ENCODE results near the gene NR6A1.

Gene NR6A1

GRCh38 chr9:124675261-124676158, 95.6 kb downstream of the NR6A1 start:
- Histone ChIP-seq H3K27me3 (ENCODE audit: control insufficient read depth in 1 of 2, insufficient read depth in 2 of 2, low read length in 2 of 2) (no peaks in the 10 kb centered on the region), H3K4me1 (ENCODE audit: control insufficient read depth in 1 of 2, insufficient read depth in 2 of 2, low read length in 2 of 2) (peaks cover 0 to 6% of the 10 kb centered on the region in 2 donors), H3K9me3 (ENCODE audit: control insufficient read depth in 1 of 2, low read length in 2 of 2) (no peaks in the 10 kb centered on the region), H3K27ac (ENCODE audit: low read depth, low read length) (no peak overlapping the region), H3K9ac (ENCODE audit: low read depth in 1 of 2, low read length in 2 of 2) (no peak overlapping the region), H3K36me3 (ENCODE audit: control insufficient read depth in 1 of 2, insufficient read depth in 2 of 2, low read length in 2 of 2) (no peaks in the 10 kb centered on the region), H3K4me3 (ENCODE audit: low read depth in 1 of 2, low read length in 2 of 2) (no peak overlapping the region)

GRCh38 chr9:124674651-124675050, 96.5 kb downstream of the NR6A1 start:
- no peaks in the 10 kb centered on the region for H3K9me3 ChIP-seq (ENCODE audit: control insufficient read depth in 1 of 2, low read length in 2 of 2)
- no peak overlapping the region for H3K9ac ChIP-seq (ENCODE audit: low read depth in 1 of 2, low read length in 2 of 2)
- H3K4me3 ChIP-seq (ENCODE audit: low read depth in 1 of 2, low read length in 2 of 2): no peak overlapping the region
- no peak overlapping the region for H3K27ac ChIP-seq (ENCODE audit: low read depth, low read length)
- H3K4me1 ChIP-seq (ENCODE audit: control insufficient read depth in 1 of 2, insufficient read depth in 2 of 2, low read length in 2 of 2): peaks cover 0 to 6% of the 10 kb centered on the region in 2 donors
- no peaks in the 10 kb centered on the region for H3K36me3 ChIP-seq (ENCODE audit: control insufficient read depth in 1 of 2, insufficient read depth in 2 of 2, low read length in 2 of 2)
- H3K27me3 ChIP-seq (ENCODE audit: control insufficient read depth in 1 of 2, insufficient read depth in 2 of 2, low read length in 2 of 2): no peaks in the 10 kb centered on the region

DNA sequence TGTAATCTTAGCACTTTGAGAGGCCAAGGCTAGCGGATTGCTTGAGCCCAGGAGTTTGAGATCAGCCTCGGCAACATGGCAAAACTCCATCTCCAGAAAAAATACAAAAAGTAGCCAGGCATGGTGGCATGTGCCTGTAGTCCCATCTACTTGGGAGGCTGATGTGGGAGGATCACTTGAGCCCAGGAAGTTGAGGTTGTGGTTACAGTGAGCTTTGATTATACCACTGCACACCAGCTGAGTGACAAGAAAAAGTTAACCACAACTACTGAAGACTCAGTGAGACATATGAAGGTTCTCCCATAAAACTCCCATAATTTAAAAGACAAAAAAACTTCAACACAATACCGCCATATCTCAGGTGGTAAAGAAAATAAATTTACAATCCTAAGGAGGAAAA, 98.0 kb downstream of the NR6A1 start:
- Histone ChIP-seq H3K36me3 (ENCODE audit: control insufficient read depth in 1 of 2, insufficient read depth in 2 of 2, low read length in 2 of 2) (no peaks in the 10 kb centered on the region), H3K9ac (ENCODE audit: low read depth in 1 of 2, low read length in 2 of 2) (no peak overlapping the region), H3K27me3 (ENCODE audit: control insufficient read depth in 1 of 2, insufficient read depth in 2 of 2, low read length in 2 of 2) (no peaks in the 10 kb centered on the region), H3K27ac (ENCODE audit: low read depth, low read length) (no peak overlapping the region), H3K4me3 (ENCODE audit: low read depth in 1 of 2, low read length in 2 of 2) (no peak overlapping the region), H3K4me1 (ENCODE audit: control insufficient read depth in 1 of 2, insufficient read depth in 2 of 2, low read length in 2 of 2) (peaks cover 0 to 6% of the 10 kb centered on the region in 2 donors), H3K9me3 (ENCODE audit: control insufficient read depth in 1 of 2, low read length in 2 of 2) (no peaks in the 10 kb centered on the region)

GRCh38 chr9:124671861-124672260, 99.2 kb downstream of the NR6A1 start:
- no peaks in the 10 kb centered on the region for H3K9me3 ChIP-seq (ENCODE audit: control insufficient read depth in 1 of 2, low read length in 2 of 2)
- H3K27me3 ChIP-seq (ENCODE audit: control insufficient read depth in 1 of 2, insufficient read depth in 2 of 2, low read length in 2 of 2): no peaks in the 10 kb centered on the region
- no peak overlapping the region for H3K4me3 ChIP-seq (ENCODE audit: low read depth in 1 of 2, low read length in 2 of 2)
- no peaks in the 10 kb centered on the region for H3K36me3 ChIP-seq (ENCODE audit: control insufficient read depth in 1 of 2, insufficient read depth in 2 of 2, low read length in 2 of 2)
- peaks cover 0 to 6% of the 10 kb centered on the region in 2 donors for H3K4me1 ChIP-seq (ENCODE audit: control insufficient read depth in 1 of 2, insufficient read depth in 2 of 2, low read length in 2 of 2)
- H3K9ac ChIP-seq (ENCODE audit: low read depth in 1 of 2, low read length in 2 of 2): no peak overlapping the region
- H3K27ac ChIP-seq (ENCODE audit: low read depth, low read length): no peak overlapping the region

DNA sequence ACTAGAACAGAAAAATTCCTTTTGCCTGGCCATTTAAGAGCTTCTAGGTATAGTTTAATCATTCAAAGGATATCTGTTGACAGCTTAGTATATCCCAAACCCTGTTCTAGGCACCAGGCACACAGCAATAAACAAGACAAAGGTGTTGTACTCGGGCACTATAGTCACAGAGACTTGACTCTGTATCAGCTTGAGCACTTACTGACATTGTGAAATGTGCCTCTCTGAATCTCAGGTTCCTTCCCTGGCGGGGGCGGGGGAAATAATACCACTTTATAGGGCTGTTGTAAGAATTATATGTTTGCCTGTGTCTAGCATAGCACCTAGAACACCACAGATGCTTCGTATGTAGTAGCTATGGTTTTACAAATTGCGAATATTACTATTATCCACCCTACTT, 104.5 kb downstream of the NR6A1 start:
- no peak overlapping the region for H3K4me3 ChIP-seq (ENCODE audit: low read depth in 1 of 2, low read length in 2 of 2)
- peaks cover 1 to 8% of the 10 kb centered on the region in 2 donors for H3K4me1 ChIP-seq (ENCODE audit: control insufficient read depth in 1 of 2, insufficient read depth in 2 of 2, low read length in 2 of 2)
- H3K36me3 ChIP-seq (ENCODE audit: control insufficient read depth in 1 of 2, insufficient read depth in 2 of 2, low read length in 2 of 2): no peaks in the 10 kb centered on the region
- no peaks in the 10 kb centered on the region for H3K27me3 ChIP-seq (ENCODE audit: control insufficient read depth in 1 of 2, insufficient read depth in 2 of 2, low read length in 2 of 2)
- no peak overlapping the region for H3K9ac ChIP-seq (ENCODE audit: low read depth in 1 of 2, low read length in 2 of 2)
- no peak overlapping the region for H3K27ac ChIP-seq (ENCODE audit: low read depth, low read length)
- H3K9me3 ChIP-seq (ENCODE audit: control insufficient read depth in 1 of 2, low read length in 2 of 2): no peaks in the 10 kb centered on the region

GRCh38 chr9:124665391-124666058, 105.6 kb downstream of the NR6A1 start:
- no peak overlapping the region for H3K27ac ChIP-seq (ENCODE audit: low read depth, low read length)
- no peaks in the 10 kb centered on the region for H3K36me3 ChIP-seq (ENCODE audit: control insufficient read depth in 1 of 2, insufficient read depth in 2 of 2, low read length in 2 of 2)
- H3K27me3 ChIP-seq (ENCODE audit: control insufficient read depth in 1 of 2, insufficient read depth in 2 of 2, low read length in 2 of 2): no peaks in the 10 kb centered on the region
- H3K4me1 ChIP-seq (ENCODE audit: control insufficient read depth in 1 of 2, insufficient read depth in 2 of 2, low read length in 2 of 2): peaks cover 10 to 15% of the 10 kb centered on the region in 2 donors
- H3K9ac ChIP-seq (ENCODE audit: low read depth in 1 of 2, low read length in 2 of 2): no peak overlapping the region
- H3K9me3 ChIP-seq (ENCODE audit: control insufficient read depth in 1 of 2, low read length in 2 of 2): no peaks in the 10 kb centered on the region
- H3K4me3 ChIP-seq (ENCODE audit: low read depth in 1 of 2, low read length in 2 of 2): no peak overlapping the region

GRCh38 chr9:124664143-124664542, 107.0 kb downstream of the NR6A1 start:
- H3K4me1 ChIP-seq (ENCODE audit: control insufficient read depth in 1 of 2, insufficient read depth in 2 of 2, low read length in 2 of 2): peaks cover 11 to 26% of the 10 kb centered on the region in 2 donors
- H3K27ac ChIP-seq (ENCODE audit: low read depth, low read length): no peak overlapping the region
- no peaks in the 10 kb centered on the region for H3K36me3 ChIP-seq (ENCODE audit: control insufficient read depth in 1 of 2, insufficient read depth in 2 of 2, low read length in 2 of 2)
- no peak overlapping the region for H3K9ac ChIP-seq (ENCODE audit: low read depth in 1 of 2, low read length in 2 of 2)
- no peaks in the 10 kb centered on the region for H3K27me3 ChIP-seq (ENCODE audit: control insufficient read depth in 1 of 2, insufficient read depth in 2 of 2, low read length in 2 of 2)
- no peak overlapping the region for H3K4me3 ChIP-seq (ENCODE audit: low read depth in 1 of 2, low read length in 2 of 2)
- no peaks in the 10 kb centered on the region for H3K9me3 ChIP-seq (ENCODE audit: control insufficient read depth in 1 of 2, low read length in 2 of 2)

DNA sequence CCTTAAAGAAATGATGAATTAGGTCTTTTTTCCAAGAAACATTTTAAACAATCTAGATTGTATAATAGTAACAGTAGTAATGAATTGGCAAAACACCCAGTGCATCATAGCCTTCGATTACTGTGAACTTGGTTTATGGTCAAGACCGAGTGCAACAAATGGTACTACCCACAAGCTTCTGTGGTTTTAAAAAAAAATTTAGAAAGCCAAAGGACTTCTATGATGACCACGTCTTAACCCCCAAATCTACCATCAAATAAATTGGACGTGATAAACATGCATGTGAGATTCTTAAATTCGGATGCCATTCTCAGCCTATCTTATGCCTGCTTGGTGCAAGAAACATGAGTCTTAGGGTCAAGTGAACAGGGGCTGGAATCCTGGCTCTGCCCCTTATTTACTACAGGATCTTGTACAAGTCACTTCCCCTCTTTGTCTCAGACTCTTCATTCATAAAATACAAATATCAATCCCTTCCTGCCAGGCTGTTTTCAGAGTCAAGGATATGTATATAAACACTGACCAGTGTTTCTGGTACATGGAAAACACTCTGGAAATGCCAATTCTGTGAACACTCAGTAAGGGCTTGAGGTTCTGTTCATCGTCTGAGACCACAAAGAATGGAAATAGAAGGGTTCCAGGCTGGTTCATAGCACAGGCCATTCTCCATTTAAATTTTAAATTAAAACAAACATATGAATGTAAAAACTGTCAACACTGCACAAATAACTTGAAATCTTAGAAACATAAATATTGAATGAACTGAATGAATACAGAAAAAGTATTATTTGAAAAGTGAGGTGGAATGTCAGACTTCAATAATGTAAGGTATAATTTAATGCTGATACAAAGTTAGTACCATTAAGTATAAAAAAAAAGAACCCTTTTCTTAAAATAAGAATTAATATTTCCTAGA, 107.8 kb downstream of the NR6A1 start:
- peaks cover 11 to 30% of the 10 kb centered on the region in 2 donors for H3K4me1 ChIP-seq (ENCODE audit: control insufficient read depth in 1 of 2, insufficient read depth in 2 of 2, low read length in 2 of 2)
- H3K9me3 ChIP-seq (ENCODE audit: control insufficient read depth in 1 of 2, low read length in 2 of 2): no peaks in the 10 kb centered on the region
- no peak overlapping the region for H3K9ac ChIP-seq (ENCODE audit: low read depth in 1 of 2, low read length in 2 of 2)
- no peak overlapping the region for H3K27ac ChIP-seq (ENCODE audit: low read depth, low read length)
- no peak overlapping the region for H3K4me3 ChIP-seq (ENCODE audit: low read depth in 1 of 2, low read length in 2 of 2)
- no peaks in the 10 kb centered on the region for H3K36me3 ChIP-seq (ENCODE audit: control insufficient read depth in 1 of 2, insufficient read depth in 2 of 2, low read length in 2 of 2)
- no peaks in the 10 kb centered on the region for H3K27me3 ChIP-seq (ENCODE audit: control insufficient read depth in 1 of 2, insufficient read depth in 2 of 2, low read length in 2 of 2)

GRCh38 chr9:124662561-124662960, 108.5 kb downstream of the NR6A1 start:
- Histone ChIP-seq H3K9me3 (ENCODE audit: control insufficient read depth in 1 of 2, low read length in 2 of 2) (no peaks in the 10 kb centered on the region), H3K4me1 (ENCODE audit: control insufficient read depth in 1 of 2, insufficient read depth in 2 of 2, low read length in 2 of 2) (peaks cover 11 to 34% of the 10 kb centered on the region in 2 donors), H3K4me3 (ENCODE audit: low read depth in 1 of 2, low read length in 2 of 2) (no peak overlapping the region), H3K9ac (ENCODE audit: low read depth in 1 of 2, low read length in 2 of 2) (no peak overlapping the region), H3K27ac (ENCODE audit: low read depth, low read length) (no peak overlapping the region), H3K36me3 (ENCODE audit: control insufficient read depth in 1 of 2, insufficient read depth in 2 of 2, low read length in 2 of 2) (no peaks in the 10 kb centered on the region), H3K27me3 (ENCODE audit: control insufficient read depth in 1 of 2, insufficient read depth in 2 of 2, low read length in 2 of 2) (no peaks in the 10 kb centered on the region)

Data from duodenal mucosa (tissue), 2 donors.